Motor neuron (in vitro differentiated cells): Measurements from ENCODE around the gene BRWD1. TPM values are rescaled to one million over a fixed set of nuclear protein-coding genes. Genes with fewer than 3 reads are reported as not detected.

ENCODE experiments used
- ATAC-seq, 8 experiments: fragments of 200-7000 bp; cut with Tn5 transposase; replicated peaks in 6 of 8; 2 replicates each; pipeline ENCODE4 v1.8.0; 2021; ENCODE audit warnings: mild to moderate bottlenecking in 8 of 8, moderate library complexity in 8 of 8
- H3K27ac ChIP-seq, 2 donors: fragments of 250-450 bp; sonication (Bioruptor Pico); 2 replicates each; pipeline ENCODE4 v1.9.0; 2021; ENCODE audit warnings: antibody characterized with exemption in 2 of 2, mild to moderate bottlenecking in 2 of 2, moderate library complexity in 1 of 2
- H3K4me1 ChIP-seq, 2 donors: fragments of 250-450 bp; sonication (Bioruptor Pico); replicated peaks in 1 of 2; 2 replicates each; pipeline ENCODE4 v1.6.1; 2021; ENCODE audit warnings: antibody characterized with exemption in 2 of 2, mild to moderate bottlenecking in 2 of 2, moderate library complexity in 1 of 2
- H3K4me3 ChIP-seq, 5 donors: fragments of 250-450 bp; sonication (Bioruptor Pico); 2 replicates each; pipeline ENCODE4 v1.9.0; 2021; ENCODE audit warnings: antibody characterized with exemption in 5 of 5, mild to moderate bottlenecking in 5 of 5, moderate library complexity in 4 of 5
- WGBS, 10 experiments: fragments of 450-650 bp; shearing (Covaris generic); methylation state at CpG; one replicate each; pipeline ENCODE4 v1.0.0; 2022; 5-methylcytosine and 5-hydroxymethylcytosine counted together
- in situ Hi-C, 9 experiments: fragments of 400-800 bp; cut with MboI; loops; one replicate each; pipeline ENCODE4 v1.15.0; 2021; ENCODE audit warnings: low sequenced_read_pairs in 9 of 9, low pct_unique_long_range_greater_than_20kb in 2 of 9; ENCODE audit not compliant: unreplicated experiment in 9 of 9
- total RNA-seq, 8 experiments: library from RNA; unstranded; fragments of 300-600 nt; gene quantifications; 2 replicates each; pipeline versions ENCODE4 v1.2.3 to v1.2.4, GENCODE V29; 2022

The BRWD1 gene
- total RNA-seq, 8 experiments from 2014 or later: 32.5 to 92.8 (median 71.6) TPM

GRCh38 chr21:39345440-39345839 is 32.0 kb upstream of the BRWD1 start:
- H3K4me3 ChIP-seq: peak overlapping the region in 3 of 5 donors; percentile 5 to 73 (median 6)
- in situ Hi-C loops: no loop called here
- 60 to 100% (median 82%) methylated on average over 1 to 6 of the region's 6 CpGs; no CpG with 5 or more reads in 1 of the 10 experiments for WGBS, 10 experiments
- H3K4me1 ChIP-seq: peaks cover 23 to 28% of the 10 kb centered on the region in 2 donors
- no peak for ATAC-seq
- no peak overlapping the region for H3K27ac ChIP-seq

- peaks cover 23 to 28% of the 10 kb centered on the region in 2 donors for H3K4me1 ChIP-seq
- WGBS, 10 experiments: 73 to 100% (median 94%) methylated on average over 1 to 5 of the region's 5 CpGs; no CpG with 5 or more reads in 1 of the 10 experiments
- in situ Hi-C loops: no loop called here
- no peak for ATAC-seq
- no peak overlapping the region for H3K27ac ChIP-seq
- H3K4me3 ChIP-seq: no peak overlapping the region
Measured at GRCh38 chr21:39344848-39345247, 31.4 kb upstream of the BRWD1 start.

GRCh38 chr21:39341249-39341923 is 28.0 kb upstream of the BRWD1 start:
- no peak for ATAC-seq
- 67 to 100% (median 92%) methylated on average over 1 to 5 of the region's 6 CpGs; no CpG with 5 or more reads in 1 of the 10 experiments for WGBS, 10 experiments
- H3K27ac ChIP-seq: no peak overlapping the region

GRCh38 chr21:39340687-39341086 is 27.3 kb upstream of the BRWD1 start:
- WGBS, 10 experiments: 48 to 97% (median 82%) methylated on average over 1 to 6 of the region's 6 CpGs
- Histone ChIP-seq H3K27ac (no peak overlapping the region), H3K4me1 (peaks cover 11 to 12% of the 10 kb centered on the region in 2 donors), H3K4me3 (no peak overlapping the region)
- ATAC-seq: no peak
- in situ Hi-C loops: no loop called here

More at GRCh38 chr21:39341249-39341923, 28.0 kb upstream of the BRWD1 start:
- in situ Hi-C loops: no loop called here
- Histone ChIP-seq H3K4me3 (no peak overlapping the region), H3K4me1 (peaks cover 15 to 18% of the 10 kb centered on the region in 2 donors)

GRCh38 chr21:39339231-39339630 is 25.8 kb upstream of the BRWD1 start:
- no peak overlapping the region for H3K27ac ChIP-seq
- H3K4me3 ChIP-seq: no peak overlapping the region
- H3K4me1 ChIP-seq: peaks cover 0 to 5% of the 10 kb centered on the region in 2 donors
- ATAC-seq: peak in 1 of 8 experiments; percentile 16
- 80 to 100% (median 88%) methylated on average over 1 to 2 of the region's 2 CpGs; no CpG with 5 or more reads in 7 of the 10 experiments for WGBS, 10 experiments
- in situ Hi-C loops: no loop called here

GRCh38 chr21:39336457-39337008 is 23.1 kb upstream of the BRWD1 start:
- H3K4me1 ChIP-seq: peaks cover 0 to 5% of the 10 kb centered on the region in 2 donors
- in situ Hi-C loops: no loop called here
- 43 to 100% (median 80%) methylated on average over 1 to 13 of the region's 13 CpGs for WGBS, 10 experiments
- H3K4me3 ChIP-seq: no peak overlapping the region
- peak in 1 of 8 experiments; percentile 28 for ATAC-seq
- no peak overlapping the region for H3K27ac ChIP-seq

GRCh38 chr21:39334611-39335010 is 21.2 kb upstream of the BRWD1 start:
- Histone ChIP-seq H3K27ac (no peak overlapping the region), H3K4me1 (no peaks in the 10 kb centered on the region), H3K4me3 (no peak overlapping the region)
- in situ Hi-C loops: no loop called here
- ATAC-seq: no peak
- WGBS, 10 experiments: 20 to 100% (median 88%) methylated on average over 1 to 4 of the region's 4 CpGs

- 25 to 90% (median 73%) methylated on average over 1 to 7 of the region's 8 CpGs; no CpG with 5 or more reads in 1 of the 10 experiments for WGBS, 10 experiments
Measured at GRCh38 chr21:39332175-39332574, 18.7 kb upstream of the BRWD1 start.

GRCh38 chr21:39330001-39330400 is 16.6 kb upstream of the BRWD1 start:
- in situ Hi-C loops: no loop called here
- 80 to 100% (median 95%) methylated on average over 1 to 6 of the region's 6 CpGs; no CpG with 5 or more reads in 2 of the 10 experiments for WGBS, 10 experiments
- no peak for ATAC-seq
- H3K4me1 ChIP-seq: no peaks in the 10 kb centered on the region
- H3K4me3 ChIP-seq: no peak overlapping the region
- no peak overlapping the region for H3K27ac ChIP-seq

More at GRCh38 chr21:39332175-39332574, 18.7 kb upstream of the BRWD1 start:
- no peak for ATAC-seq
- Histone ChIP-seq H3K27ac (no peak overlapping the region), H3K4me3 (no peak overlapping the region), H3K4me1 (no peaks in the 10 kb centered on the region)
- in situ Hi-C loops: no loop called here

GRCh38 chr21:39327727-39328126 is 14.3 kb upstream of the BRWD1 start:
- no peak overlapping the region for H3K27ac ChIP-seq
- no peaks in the 10 kb centered on the region for H3K4me1 ChIP-seq
- in situ Hi-C loops: no loop called here
- ATAC-seq: no peak
- no peak overlapping the region for H3K4me3 ChIP-seq
- WGBS, 10 experiments: 75 to 94% (median 88%) methylated on average over 1 to 7 of the region's 7 CpGs; no CpG with 5 or more reads in 2 of the 10 experiments

- in situ Hi-C loops: no loop called here
- WGBS, 10 experiments: 68 to 100% (median 79%) methylated on average over 1 to 5 of the region's 7 CpGs; no CpG with 5 or more reads in 2 of the 10 experiments
- Histone ChIP-seq H3K27ac (no peak overlapping the region), H3K4me3 (no peak overlapping the region), H3K4me1 (no peaks in the 10 kb centered on the region)
- no peak for ATAC-seq
Measured at GRCh38 chr21:39326607-39327307, 13.3 kb upstream of the BRWD1 start.

GRCh38 chr21:39325458-39325857 is 12.0 kb upstream of the BRWD1 start:
- ATAC-seq: no peak
- H3K27ac ChIP-seq: no peak overlapping the region
- H3K4me1 ChIP-seq: no peaks in the 10 kb centered on the region
- H3K4me3 ChIP-seq: no peak overlapping the region
- in situ Hi-C loops: no loop called here
- WGBS, 10 experiments: 40 to 100% (median 89%) methylated on average over 1 to 4 of the region's 4 CpGs; no CpG with 5 or more reads in 3 of the 10 experiments

- WGBS, 10 experiments: 60 to 100% (median 86%) methylated on average over 1 to 6 of the region's 6 CpGs; no CpG with 5 or more reads in 4 of the 10 experiments
- peak in 1 of 8 experiments; percentile 27 for ATAC-seq
- in situ Hi-C loops: no loop called here
- H3K4me1 ChIP-seq: no peaks in the 10 kb centered on the region
- no peak overlapping the region for H3K4me3 ChIP-seq
- no peak overlapping the region for H3K27ac ChIP-seq
Measured at GRCh38 chr21:39321424-39321823, 8.0 kb upstream of the BRWD1 start.
